DMS79 (cell line): ENCODE measurements around the gene ACER3.
"Not testable (repeated sequence)": the region's sequence is repeated elsewhere in the genome, so short reads cannot be mapped to it uniquely, and the experiment has no call there.

Experiments used
- DNase-seq: peaks from one replicate; lab custom pipeline; 2025; lab: John Stamatoyannopoulos, UW

Gene ACER3

DNA sequence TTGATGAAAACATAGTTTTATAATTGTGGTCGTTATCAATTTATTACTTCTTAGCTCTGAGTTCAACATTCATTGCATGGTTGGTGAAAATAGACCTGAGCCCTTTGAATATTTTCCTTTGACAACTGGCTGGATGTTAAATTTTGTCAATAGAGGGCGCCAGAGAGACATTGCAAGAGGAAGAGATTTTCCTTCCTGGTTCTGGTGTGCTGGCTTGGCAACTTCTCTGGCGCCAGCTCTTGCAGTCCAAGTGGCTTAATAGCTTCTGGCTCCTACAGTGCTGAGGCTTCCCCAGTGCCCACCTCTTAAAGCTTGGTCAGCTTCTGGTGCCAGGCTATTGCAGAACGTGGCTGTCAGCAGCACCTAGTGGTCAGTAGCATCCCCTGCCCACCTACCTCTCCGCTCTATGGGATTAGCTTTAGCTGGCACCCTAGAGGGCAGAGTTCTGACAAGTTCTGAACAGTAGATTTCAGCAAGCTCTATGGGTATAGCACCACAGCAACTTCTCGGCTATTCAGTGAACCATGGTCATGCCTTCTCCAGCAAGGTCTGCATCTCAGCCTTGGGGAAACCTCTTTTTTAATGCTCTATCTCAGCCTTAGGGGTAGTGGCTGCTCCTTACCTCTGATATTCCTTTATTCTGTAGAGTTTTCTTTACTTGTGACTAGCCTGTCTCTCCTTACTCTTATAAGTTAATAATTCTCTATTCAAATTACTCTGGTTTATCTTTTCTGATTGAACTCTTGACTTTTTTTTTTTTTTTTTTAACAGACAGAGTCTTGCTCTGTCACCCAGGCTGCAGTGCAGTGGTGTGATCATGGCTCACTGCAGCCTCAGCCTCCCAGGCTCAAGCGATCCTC, 59.4 kb downstream of the ACER3 start:
- DNase-seq = peak; percentile 95

DNA sequence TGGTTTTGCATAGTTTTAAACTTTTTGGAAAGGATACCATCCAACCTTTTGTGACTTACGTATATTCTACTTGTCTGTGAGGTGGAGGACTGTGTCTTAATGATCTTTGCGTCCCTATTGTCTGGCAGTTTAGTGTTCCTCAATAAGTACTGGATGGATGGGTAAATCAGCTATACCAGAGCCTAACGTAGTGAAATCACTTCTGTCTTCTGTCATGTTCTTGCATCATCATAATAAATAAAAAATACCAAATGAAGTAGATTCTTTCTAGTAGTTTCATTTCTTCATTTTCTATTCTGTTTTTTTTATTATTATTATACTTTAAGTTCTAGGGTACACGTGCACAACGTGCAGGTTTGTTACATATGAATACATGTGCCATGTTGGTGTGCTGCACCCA, 66.4 kb downstream of the ACER3 start:
- no peak for DNase-seq

GRCh38 chr11:76935042-76935441, 74.3 kb downstream of the ACER3 start:
- DNase-seq = no peak

DNA sequence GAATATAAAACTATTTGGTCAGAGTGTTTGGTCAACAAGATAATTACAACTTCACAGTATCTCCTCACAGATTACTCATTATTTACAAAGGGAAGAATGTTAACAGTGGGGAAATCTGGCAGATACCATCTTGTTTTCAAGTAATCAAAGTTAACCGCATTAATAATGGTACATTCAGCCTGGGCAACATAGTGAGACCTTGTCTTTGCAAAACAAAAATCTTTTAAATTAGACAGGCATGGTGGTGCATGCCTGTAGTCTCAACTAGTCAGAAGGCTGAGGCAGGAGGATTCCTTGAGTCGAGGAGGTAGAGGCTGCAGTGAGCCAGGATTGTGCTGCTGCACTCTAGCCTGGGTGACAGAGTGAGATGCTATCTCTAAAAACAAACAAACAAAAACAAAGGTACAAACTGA, 78.5 kb downstream of the ACER3 start:
- no peak for DNase-seq

- no peak for DNase-seq
These were observed 83.5 kb downstream of the ACER3 start for GRCh38 chr11:76944225-76944624.

DNA sequence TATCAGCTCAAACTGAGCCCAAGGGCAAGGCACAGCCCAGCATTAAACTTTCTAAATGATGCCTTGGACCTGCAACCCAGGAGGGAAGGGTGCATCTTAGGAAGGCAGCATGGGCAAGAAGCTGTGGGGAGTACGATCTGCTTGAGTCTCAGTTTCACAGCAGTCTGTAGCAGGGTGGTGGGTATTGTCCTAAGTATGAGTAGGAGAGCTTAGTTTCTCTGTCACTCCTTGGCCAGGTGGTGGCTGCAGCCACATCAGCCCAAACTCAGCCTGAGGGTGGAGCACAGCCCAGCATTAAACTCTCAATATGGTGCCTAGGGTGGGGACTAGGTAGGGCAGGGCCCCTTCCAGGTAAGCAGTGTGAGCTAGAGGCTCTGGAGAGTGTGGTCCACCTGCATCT, 85.5 kb downstream of the ACER3 start:
- DNase-seq = no peak

GRCh38 chr11:76947190-76947589, 86.5 kb downstream of the ACER3 start:
- DNase-seq = peak; percentile 3

DNA sequence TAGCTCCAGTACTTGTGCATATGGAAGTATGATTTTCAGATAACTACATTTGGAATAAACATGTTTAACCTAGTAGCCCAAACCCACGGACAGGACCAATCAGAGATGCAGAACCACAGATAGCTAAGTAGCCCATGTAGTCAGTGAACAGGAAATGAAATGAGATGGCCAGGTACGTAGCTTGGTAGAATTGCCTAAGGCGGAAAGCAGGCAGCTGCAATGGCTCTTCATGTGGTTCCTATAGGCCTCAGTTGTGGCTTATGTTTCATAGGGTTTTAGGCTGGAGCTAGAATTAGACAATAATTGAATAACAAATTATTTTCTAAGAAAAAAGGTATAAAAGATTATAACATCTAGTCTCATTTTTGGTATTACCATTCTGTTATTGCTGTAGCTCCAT, 87.1 kb downstream of the ACER3 start:
- DNase-seq = no peak

GRCh38 chr11:76955459-76956114, 94.9 kb downstream of the ACER3 start:
- DNase-seq = no peak

GRCh38 chr11:76962583-76963416, 102.1 kb downstream of the ACER3 start:
- no peak for DNase-seq

- DNase-seq = not testable (repeated sequence)
These were observed 102.9 kb downstream of the ACER3 start for GRCh38 chr11:76963417-76964168.

DNA sequence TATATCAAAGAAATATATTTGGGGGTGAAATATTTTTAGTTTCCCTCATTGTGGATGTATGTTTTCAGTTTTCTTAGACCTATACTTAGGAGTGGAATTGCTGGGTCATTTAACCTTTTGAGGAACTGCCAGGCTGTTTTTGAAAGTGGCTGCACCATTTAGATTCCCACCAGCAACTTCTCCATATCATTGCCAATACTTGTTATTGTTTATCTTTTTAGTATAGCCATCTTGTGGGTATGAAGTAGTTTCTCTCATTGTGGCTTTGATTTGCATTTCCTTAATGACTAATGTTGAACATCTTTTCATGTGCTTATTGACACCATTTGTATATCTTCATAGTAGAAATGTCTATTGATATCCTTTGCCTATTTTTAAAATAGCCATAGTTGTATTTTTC, 111.3 kb downstream of the ACER3 start:
- no peak for DNase-seq

- DNase-seq = no peak
These were observed 113.6 kb downstream of the ACER3 start for GRCh38 chr11:76974179-76974891.

DNA sequence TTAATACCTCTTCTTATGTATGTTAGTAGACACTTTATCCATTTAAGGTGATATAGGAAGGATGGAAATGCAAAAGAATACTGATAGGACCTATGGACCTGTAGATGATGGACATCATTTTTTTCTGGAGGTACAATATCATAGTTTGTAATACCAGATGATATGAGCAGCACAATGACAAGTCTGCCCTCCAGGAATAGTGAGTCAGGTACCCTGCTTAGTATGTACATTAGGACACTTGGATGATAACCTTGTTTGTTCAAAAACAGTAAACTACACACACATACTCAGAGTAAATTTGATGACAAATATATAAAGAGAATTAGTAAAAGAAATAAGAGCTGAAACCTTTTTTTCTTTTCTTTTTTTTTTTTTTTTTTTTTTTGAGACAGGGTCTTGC, 114.8 kb downstream of the ACER3 start:
- DNase-seq = no peak

- DNase-seq = no peak
These were observed 117.1 kb downstream of the ACER3 start for GRCh38 chr11:76977791-76978190.

DNA sequence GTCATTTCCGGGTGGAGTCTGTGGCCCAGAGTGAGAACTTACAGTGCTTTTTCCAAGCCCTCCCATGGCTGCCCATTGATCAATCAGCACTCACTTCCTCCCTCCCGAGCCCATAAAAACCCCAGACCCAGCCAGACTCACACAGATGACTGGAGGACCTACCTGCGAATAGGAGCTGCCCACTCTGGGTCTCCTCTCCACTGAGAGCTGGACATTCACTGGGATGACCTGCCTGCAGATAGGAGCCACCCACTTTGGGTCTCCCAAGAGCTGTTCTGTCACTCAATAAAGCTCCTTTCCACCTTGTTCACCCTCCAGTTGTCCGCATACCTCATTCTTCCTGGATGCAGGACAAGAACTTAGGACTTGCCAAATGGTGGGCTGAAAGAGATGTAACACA, 117.5 kb downstream of the ACER3 start:
- no peak for DNase-seq

GRCh38 chr11:76978818-76979217, 118.1 kb downstream of the ACER3 start:
- DNase-seq = no peak

DNA sequence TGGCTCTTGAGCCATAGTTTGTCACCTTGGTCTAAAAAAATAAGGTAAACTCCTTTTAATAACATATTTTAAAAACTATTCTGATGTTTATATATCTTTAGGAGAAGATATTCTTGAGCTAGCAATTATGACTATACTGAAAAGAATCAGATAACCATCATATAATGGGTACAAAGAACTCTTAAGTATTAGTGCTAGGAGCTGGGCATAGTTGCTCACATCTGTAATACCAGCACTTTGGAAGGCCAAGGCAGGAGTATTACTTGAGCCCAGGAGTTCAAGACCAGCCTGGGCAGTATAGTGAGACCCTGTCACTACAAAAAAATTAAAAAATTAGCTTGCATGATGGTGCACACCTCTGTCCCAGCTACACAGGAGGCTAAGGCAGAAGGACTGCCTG, 119.5 kb downstream of the ACER3 start:
- DNase-seq = no peak

- DNase-seq = no peak
These were observed 124.0 kb downstream of the ACER3 start for GRCh38 chr11:76984743-76985142.

DNA sequence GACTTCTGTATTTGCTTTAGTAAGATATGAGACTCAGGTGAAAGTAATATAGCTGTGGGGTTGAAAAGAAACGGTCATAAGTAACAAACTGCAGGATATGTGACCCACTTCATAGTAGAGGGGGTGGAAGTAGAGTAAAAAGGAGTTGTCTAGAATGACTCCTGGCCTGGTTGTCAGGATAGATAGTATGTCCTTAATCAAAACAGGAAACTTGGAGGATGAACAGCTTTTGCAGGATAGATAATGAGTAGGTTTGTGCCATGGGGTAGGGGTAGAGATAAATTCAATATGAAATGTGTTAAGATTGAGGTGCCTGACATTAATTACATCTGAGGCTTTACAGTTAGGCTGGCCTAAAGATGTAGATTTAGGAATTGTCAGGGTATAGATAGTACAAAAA, 126.5 kb downstream of the ACER3 start:
- DNase-seq = no peak

DNA sequence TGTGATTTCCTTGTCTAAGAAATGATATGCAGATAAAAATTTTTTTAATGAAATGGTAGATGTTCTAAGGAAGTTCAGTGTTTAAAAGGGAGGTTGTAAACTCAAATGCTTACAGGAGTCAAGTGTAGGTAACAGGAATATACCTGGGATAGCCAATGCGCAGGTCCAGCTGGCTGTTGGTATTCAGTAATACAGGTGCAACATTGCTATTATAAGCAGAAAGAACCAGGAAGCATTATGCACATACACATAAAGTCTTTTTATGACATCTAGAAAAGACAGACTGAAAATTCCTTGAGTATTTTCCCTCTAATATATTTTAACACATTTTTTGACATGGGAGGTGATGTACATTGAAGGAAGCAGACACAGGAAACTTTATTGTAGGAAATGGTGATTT, 129.9 kb downstream of the ACER3 start:
- DNase-seq = no peak
